NCI-H2227 (cell line): ENCODE results near the gene SSMEM1.
A peak's percentile ranks its signal among the peaks of the same experiment; 100 is the strongest.
"Not testable (repeated sequence)": the region's sequence is repeated elsewhere in the genome, so short reads cannot be mapped to it uniquely, and the experiment has no call there.

Experiments used
- DNase-seq: peaks from one replicate; lab custom pipeline; 2025; ENCODE audit not compliant: unreplicated experiment; lab: John Stamatoyannopoulos, UW

The SSMEM1 gene

DNA sequence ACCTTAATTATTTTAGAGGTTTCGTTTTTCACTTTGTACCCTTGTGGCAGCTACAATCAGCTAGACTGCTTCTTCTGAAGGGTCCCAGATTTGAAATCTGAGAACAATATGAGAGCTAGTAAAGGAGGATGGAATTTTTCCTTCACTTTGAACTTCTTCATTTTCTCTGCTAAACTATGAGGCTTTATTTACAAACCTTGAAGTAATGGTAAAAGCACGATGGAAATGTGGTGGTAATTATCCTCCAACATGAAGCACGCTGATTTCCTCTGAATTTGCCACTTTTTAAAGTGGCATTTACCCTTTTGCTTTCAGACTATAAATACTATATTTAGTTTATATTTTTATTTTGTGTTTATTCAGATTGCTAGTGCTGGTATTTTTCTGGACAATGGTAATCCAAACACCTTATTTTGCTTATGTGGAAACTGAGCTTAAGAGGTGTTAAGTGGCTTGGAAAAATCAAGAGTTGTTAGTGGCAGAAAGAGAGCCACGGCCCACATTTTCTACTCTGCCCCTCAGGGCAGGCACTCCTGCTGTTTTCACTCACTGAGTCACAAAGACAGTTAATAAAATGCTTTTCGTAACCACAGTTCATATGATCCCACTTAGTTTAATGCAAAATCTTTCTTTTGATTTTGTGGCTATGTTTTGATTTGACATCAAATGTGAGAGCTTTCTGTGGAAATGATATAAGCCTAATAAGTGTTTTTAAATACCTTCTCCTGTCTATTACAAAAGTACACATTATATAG lies 2.7 kb downstream of the SSMEM1 start:
- DNase-seq: no peak

DNA sequence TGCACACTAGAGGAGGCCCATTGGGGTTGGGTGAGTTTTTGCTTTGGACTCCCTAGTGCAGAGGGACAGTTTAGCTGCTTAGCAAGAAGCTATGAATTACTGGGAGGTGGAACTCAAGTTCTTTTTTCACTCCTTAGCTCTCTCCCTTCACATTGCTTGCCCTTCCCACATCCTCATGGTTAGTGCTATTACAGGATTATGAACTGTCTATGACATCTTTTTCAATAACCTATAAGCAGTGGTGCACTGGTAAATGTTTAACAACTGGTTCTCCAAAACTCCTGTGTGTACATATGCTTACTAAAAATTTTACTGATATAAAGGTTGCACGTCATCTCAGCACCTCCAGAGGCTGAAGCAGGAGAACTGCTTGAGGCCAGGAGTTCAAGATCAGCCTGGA lies 6.2 kb downstream of the SSMEM1 start:
- DNase-seq: no peak

DNA sequence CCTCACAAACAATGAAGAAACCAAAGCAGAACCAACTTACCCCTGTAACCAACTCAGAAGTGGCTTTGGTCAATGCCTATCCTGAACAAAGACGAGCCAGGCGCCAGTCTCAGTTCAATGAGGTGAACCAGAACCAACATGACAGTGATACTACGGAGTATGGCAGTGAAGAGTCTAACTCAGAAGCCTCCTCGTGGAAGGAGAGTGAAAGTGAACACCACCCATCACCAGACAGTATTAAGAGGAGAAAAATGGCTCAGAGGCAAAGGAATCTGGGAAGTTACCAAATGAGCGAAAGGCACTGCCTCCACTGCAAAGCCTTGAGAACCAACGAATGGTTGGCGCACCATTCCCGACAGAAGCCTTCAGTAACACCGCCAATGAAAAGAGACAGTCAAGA lies 8.4 kb downstream of the SSMEM1 start:
- no peak for DNase-seq

DNA sequence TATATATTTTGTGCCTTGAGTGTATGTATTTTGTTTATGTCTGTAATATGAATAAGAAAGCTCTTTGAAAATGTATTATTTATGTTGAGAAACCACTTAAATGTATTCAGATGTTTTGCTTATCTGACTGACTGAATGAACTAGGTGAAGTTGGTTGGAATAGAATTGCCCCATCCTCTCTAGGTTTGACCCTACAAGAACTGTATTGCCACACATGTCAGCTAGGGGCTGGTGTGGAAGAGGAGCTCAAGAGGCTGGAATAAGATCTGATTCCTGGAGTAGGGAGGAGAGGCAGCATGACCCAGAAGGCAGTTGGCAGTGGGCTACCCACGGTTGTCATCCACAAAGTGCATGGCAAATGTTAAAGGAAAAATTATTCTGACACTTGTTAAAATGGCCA lies 9.1 kb downstream of the SSMEM1 start:
- DNase-seq: no peak

DNA sequence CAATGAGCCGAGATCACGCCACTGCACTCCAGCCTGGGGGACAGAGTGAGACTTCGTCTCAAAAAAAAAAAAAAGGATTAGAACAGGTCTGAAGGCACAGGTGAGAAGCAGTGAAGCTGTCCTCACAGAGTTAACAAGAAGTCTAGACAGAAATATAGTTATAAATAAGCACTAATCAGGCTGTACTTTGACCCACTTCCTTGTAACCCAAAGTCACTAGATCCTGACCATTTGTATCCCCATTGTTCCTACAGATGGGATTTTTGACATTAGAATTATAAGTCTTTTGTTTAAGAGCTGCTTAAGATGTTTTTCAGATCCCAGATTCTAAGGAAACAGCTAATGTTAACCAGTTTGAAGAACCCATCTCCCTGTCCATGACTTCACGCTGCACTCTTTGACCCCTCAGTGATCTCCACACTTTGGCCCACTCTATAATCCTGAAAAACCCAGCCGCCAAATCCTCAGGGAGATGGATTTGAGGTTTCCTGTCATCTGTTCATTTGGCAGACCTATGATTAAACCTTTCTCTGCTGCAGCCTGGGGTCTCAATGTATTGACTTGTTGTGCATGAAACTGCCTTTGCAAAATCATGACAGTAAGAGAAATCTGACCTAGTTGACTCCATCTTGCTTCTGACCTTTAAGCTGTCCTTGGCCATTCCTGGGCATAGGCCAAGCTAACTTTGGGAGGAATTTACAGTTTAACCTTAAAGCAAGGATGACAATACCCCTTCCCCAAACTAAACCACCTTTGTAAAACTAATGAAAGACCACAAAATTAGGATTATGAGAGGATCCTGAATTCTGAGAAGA lies 11.4 kb downstream of the SSMEM1 start:
- no peak for DNase-seq

DNA sequence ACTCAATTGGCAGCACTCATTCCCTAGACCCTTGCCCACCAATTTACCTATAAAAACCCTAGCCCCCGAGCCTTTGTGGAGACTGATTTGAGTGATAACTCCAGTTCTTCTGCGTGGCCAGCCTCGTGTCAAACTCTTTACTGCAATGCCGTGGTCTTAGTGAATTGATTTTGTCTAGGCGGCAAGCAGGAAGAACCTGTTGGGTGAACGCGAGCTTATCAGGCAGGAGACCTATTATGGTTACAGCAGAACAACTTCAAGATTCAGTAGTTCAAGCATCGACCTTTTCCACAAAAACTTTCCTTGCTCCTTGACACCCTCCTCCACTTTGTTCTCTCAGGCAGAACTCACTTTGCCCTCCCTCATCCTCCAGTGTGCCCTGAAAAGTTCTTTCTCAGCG lies 12.2 kb downstream of the SSMEM1 start:
- no peak for DNase-seq

DNA sequence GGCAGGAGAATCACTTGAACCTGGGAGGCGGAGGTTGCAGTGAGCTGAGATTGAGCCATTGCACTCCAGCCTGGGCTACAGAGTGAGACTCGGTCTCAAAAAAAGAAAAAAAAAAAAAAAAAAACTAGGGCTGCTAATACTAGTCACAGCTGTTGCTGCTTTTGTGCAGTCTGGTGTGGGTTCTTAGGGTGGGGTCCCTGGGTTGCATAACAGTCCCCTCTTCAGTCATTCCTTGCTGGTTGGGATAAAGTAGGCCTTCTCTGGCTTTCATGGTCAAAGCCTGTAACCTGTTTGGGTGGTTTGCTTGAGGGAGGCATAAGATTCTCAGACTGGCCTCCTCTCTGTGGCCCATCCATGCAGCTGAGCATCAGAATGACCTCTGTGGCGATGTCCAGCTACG lies 14.1 kb downstream of the SSMEM1 start:
- DNase-seq: no peak

DNA sequence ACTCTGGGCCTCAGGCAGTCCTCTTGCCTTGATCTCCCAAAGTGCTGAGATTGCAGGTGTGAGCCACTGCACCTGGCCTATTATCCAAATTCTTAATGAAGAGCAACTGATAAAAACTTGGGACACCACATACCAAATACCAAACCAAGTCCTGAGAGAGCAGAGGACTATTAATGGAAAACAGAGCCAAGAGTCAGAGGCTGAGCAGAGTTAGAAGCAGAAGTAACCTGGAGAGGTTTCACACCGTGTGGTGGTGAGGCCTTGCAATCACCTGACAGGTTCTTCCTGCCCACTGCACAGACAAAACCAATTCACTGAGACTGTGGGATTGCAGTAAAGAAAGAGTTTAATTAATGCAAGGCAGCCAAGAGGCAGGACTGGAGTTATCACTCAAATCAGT lies 16.0 kb downstream of the SSMEM1 start:
- DNase-seq: no peak

DNA sequence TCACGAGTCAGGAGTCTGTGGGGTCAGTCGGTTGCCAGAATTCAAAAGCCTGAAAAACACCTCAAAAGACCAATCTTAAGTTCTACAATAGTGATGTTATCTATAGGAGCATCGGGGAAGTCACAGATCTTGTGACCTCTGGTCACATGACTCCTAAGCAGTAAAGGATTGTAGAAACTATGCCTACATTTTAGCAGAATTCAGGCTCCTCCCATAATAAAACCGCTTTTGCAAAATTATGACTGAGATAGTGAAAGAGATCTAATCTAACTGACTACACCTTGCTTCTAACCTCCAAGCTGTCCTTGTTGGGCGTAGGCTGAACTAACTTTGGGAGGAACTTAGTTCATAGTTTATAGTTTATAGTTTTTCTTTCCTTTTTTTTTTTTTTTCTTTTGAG lies 16.6 kb downstream of the SSMEM1 start:
- DNase-seq: no peak

DNA sequence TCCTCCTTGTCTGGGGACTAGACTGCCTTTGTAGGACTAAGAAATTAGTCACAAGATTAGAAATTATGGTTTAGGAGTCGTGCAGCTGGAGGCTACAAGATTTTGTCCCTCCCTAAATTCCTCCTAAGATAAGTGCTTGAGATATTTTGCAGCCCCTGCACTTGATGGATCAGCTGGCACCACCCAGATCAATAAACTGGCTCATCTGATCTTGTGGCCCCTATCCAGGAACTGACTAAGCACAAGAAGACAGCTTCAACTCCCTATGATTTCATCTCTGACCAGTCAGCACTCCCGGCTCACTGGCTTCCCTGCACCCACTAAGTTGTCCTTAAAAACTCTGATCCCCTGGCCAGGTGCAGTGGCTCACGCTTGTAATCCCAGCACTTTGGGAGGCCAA lies 17.3 kb downstream of the SSMEM1 start:
- not testable (repeated sequence) for DNase-seq

DNA sequence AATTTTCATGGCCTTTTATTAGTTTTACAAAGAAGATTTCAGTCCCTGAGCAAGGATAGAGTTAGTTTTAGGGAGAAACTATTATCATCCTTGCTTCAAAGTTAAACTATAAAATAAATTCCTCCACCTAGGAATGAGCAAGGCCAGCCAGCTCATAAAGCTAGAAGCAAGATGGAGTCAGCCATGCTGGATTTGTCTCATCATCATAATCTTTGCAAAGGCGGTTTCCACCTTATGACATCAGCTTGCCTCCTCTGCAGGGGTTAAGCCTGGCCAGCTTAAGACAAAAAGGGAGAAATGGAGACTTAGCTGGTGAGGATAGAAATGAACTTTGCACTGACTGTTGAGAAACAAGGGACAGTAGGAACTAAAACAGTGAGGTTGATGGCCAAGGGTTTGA lies 18.7 kb downstream of the SSMEM1 start:
- no peak for DNase-seq

DNA sequence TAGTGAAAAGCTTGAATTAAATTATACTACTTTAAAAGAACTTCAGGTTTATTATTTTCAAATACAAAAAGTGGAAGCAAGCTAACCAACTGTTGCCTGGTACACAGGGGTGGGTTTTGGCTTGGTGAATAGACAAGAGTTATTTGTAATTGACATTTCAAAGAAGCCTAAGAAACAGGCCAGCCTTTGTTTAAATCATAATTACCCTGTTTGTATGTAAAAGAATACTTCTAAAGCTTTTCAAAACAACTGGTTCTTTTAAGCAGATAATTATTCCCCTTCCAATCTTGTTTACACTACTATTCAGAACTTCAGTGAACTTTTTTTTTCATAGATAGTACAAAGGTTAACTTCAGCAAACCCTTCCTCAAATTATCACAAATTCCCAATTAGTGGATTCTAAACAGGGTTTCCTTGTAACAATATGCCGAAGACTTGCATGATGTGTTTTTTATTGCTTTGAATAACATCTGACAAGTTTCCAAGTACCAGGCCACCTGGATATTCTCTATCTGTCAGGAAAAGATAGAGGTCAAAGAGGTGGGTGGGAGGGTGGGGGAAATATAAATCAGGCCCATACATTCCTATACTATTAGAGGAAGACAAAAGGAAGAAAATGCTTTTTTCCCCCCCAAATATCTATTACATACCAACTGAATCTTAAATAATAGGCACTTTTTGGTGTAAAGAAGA lies 20.4 kb downstream of the SSMEM1 start:
- DNase-seq: peak; percentile 40

DNA sequence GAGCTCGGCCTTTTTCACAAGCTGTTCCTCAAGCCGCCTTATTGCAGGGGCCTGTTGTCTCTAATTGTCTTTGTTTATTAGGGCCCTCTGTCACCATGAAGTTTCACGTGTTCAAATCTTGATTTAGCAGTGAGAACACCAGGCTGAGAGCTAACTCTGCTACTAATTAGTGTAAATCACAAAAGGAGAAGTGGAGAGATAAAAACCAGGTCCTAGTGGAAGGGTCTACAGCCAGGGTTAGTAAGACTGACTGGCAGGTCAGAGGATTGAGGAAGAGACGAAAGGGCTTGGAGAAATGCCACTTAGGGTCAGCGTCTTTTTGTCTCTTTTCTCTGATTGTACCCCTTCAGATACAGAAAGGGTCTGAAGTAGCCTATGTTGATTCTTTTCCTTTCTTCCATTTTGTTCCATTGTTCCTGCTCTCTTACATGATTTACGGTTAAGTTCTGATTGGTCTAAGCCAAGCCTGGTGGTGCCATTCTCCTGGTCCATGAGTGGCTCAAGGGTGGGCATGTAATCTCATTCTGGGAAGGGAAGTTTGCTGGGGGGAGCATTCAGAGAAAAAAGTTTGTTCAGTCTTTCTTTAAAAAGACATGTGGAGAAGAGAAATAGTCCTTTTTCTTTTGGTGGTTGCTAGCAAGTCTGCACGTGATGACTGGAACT lies 21.3 kb downstream of the SSMEM1 start:
- DNase-seq: no peak

DNA sequence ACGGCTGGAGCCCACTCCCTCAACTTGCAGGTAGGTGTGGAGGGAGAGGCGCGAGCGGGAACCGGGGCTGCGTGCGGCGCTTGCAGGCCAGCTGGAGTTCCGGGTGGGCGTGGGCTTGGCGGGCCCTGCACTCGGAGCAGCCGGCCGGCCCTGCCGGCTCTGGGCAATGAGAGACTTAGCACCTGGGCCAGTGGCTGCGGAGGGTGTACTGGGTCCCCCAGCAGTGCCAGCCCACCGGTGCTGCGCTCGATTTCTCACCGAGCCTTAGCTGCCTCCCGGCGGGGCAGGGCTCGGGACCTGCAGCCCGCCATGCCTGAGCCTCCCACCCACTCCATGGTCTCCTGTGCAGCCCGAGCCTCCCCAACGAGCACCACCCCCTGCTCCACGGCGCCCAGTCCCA lies 22.3 kb downstream of the SSMEM1 start:
- not testable (repeated sequence) for DNase-seq

DNA sequence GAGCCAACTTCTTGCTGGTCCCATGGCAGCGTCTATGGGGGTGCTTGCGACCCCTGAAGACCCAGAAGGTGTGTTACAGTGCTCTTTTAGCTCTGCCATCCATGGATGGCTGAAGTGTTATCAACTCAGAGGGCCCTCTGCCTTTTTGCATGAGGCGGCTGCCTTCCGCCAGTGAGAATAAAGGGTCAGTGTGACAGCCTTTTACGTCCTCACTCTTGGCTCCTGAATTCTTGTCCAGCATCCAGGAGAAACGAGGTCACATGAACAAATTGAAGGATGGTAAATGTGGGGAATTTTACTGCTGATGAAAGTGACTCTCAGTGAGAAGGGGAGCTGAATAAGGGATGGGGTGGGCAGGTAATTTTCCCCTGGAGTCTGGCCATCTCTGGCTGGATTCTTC lies 24.1 kb downstream of the SSMEM1 start:
- no peak for DNase-seq

DNA sequence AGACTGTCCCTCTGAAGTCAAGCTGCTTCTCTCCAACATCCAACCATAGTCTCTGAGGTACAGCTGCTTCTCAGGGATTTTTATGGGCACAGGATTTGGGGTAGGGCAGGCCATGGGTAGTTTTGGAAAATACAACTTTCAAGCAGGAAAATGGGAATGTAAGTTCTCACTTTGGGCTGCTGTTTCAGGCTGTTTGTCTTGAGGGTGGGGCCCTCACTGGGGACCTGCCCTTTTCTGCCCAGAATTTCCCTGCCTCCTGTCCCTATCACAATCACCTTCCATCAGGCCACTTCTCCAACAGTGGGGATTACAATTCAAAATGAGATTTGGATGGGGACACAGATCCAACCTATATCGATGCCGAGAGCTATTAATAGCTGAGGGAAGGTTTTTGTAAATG lies 24.5 kb downstream of the SSMEM1 start:
- DNase-seq: no peak

DNA sequence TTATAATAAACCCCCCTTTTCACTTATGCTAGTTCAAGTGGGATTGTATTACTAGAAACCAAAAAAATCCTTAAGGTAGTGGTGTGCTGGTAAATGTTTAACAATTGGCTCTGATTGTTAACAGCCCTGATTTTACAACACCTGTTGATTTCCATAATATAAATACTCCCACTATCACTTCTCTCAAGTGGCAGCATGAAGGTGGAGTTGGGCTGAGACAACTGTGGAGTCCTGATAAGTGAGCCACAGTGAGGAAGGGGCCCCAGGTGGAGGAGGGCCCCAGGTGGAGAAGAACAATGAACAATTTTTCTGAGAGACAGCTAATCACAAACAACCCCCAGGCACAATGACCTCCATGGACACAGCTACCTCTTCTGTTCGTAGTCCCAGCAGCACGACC lies 26.4 kb downstream of the SSMEM1 start:
- DNase-seq: no peak

DNA sequence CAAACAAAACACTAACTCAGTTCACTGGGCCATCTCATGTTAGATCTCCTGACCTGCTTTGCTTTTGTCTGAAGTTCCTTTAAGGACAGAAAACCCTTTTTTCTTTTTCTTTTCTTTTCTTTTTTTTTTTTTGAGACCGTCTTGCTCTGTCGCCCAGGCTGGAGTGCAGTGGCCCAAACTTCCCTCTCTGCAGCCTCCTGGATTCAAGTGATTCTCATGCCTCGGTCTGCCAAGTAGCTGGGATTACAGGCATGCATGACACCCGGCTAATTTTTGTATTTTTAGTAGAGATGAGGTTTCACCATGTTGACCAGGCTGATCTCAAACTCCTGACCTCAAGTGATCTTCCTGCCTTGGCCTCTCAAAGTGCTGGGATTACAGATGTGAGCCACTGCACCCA lies 28.7 kb downstream of the SSMEM1 start:
- DNase-seq: not testable (repeated sequence)

DNA sequence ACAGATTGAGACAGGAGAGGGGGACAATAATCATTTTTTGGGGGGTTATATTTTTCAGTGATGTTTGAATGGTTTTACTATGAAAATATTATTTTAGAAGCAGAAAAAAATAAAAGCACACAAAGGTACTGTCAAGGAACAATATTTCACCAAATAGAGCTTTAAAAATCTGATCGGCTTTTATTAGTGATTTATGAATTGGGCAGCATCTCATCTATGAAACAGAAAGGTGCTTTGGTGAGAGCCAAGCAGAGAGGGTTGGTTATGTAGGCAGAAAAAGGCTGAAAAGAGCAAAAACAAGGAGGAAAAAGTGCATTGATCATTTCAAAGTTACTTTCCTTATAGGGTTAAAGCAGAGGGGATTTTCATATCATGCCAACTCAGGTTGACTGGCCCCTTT lies 32.6 kb downstream of the SSMEM1 start:
- DNase-seq: no peak

DNA sequence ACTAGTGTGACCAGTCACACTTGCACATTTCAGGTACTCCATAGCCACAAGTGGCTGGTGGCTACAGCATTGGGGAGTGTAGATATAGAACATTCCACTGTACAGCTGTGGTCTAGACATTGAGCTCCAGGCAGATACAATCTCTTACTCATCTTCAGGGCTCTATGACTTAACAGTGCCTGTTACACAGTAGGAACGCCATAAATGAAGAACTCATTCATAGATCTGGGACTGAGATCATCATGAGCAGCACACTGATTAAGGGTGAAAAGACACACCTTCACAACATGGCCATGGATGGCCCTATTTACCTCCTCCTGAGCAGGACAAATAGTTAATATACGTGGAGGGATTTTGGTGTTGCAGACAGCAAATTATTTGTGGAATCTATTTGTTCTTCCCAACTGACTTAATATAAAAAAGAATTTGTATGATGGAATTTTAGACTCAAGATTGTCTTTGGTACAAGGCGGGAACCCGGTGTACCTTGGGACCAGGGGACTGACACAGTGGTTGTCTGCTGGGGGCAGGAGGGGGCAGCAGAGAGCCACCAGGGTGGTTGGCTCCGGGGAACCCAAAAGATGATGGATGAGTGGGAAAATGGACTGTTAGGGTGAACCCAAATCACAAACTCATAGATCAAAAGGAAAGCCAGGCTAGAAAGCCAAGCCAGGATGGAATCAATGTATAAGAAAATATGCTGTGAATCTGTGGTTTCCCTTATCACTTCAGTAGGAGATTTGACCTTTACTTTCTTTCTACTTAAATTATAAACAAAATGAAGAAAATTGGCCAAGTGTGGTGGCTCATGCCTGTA lies 34.7 kb downstream of the SSMEM1 start:
- peak; percentile 23 for DNase-seq

DNA sequence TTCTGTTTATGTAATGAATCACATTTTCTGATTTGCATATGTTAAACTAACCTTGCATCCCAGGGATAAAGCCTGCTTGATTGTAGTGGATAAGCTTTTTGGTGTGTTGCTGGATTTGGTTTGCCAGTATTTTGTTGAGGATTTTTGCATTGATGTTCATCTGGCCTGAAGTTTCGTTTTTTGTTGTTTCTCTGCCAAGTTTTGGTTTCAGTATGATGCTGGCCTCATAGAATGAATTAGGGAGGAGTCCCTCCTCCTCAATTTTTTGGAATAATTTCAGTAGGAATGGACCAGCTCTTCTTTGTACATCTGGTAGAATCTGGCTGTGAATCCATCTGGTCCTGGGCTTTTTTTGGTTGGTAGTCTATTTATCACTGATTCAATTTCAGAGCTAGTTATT lies 35.8 kb downstream of the SSMEM1 start:
- DNase-seq: not testable (repeated sequence)
